ENCODE data around the gene PCOLCE2. TPM values are rescaled to one million over a fixed set of nuclear protein-coding genes. Genes with fewer than 3 reads are reported as not detected.

Gene PCOLCE2
- total and polyA plus RNA-seq, 10 of the 15 experiments (the other 5 are each of a cell fraction or from before 2014, with no cell fraction given), result 0.11 to 7.6 (median 0.40) TPM

GRCh38 chr3:142902356-142902755 lies 13.5 kb upstream of the PCOLCE2 start:
- DNase-seq (ENCODE audit: low read depth, low spot score) (no peak), FAIRE-seq (no peak), ATAC-seq (no peak)
- TF ChIP-seq BRCA1 (IDR thresholded peaks at IDR 0.05; ENCODE audit: low read depth, low read length) (no peak), HSF1 (IDR thresholded peaks at IDR 0.05; ENCODE audit: low read depth, low read length) (no peak), CHD4 (IDR thresholded peaks at IDR 0.05) (no peak), SMAD1 (IDR thresholded peaks at IDR 0.05; ENCODE audit: low read depth, partially characterized antibody) (no peak), KDM1A (IDR thresholded peaks at IDR 0.05; ENCODE audit: borderline replicate concordance) (no peak), TARDBP (IDR thresholded peaks at IDR 0.05; ENCODE audit: borderline replicate concordance) (no peak), JUNB (IDR thresholded peaks at IDR 0.05) (no peak), MYC (IDR thresholded peaks at IDR 0.05; ENCODE audit: insufficient read depth, insufficient read length, insufficient replicate concordance, low read length, severe bottlenecking) (no peak)
- Histone ChIP-seq H3K4me1 (ENCODE audit: control insufficient read depth, insufficient read depth, low read length) (peaks cover 6% of the 10 kb centered on the region), H2AFZ (ENCODE audit: control insufficient read depth, low read depth, low read length) (no peak overlapping the region), H3K4me3 (no peak overlapping the region), H3K9ac (ENCODE audit: control insufficient read depth, insufficient read depth, low read length) (no peak overlapping the region), H3K27me3 (replicated peaks in 1 of 2; ENCODE audit: control insufficient read depth in 2 of 2, insufficient read depth in 2 of 2, low read length in 1 of 2) (no peaks in the 10 kb centered on the region), H3K79me2 (ENCODE audit: control insufficient read depth, insufficient read depth, low read length) (no peaks in the 10 kb centered on the region), H3K4me2 (ENCODE audit: control insufficient read depth, insufficient read depth) (no peak overlapping the region), H3K27ac (ENCODE audit: control insufficient read depth, insufficient read depth) (no peak overlapping the region), H3K9me3 (replicated peaks; ENCODE audit: control insufficient read depth, insufficient read depth, low read length) (no peaks in the 10 kb centered on the region), H4K20me1 (ENCODE audit: control insufficient read depth, insufficient read depth) (no peaks in the 10 kb centered on the region), H3K36me3 (ENCODE audit: control insufficient read depth in 2 of 2, insufficient read depth in 2 of 2, low read length in 1 of 2) (no peaks in the 10 kb centered on the region)
- 65% methylated on average over 2 of the region's 2 CpGs for WGBS (ENCODE audit: insufficient coverage, insufficient replicate concordance, low lambda C conversion rate, missing lambda C conversion rate)
- ChIA-PET CTCF (interaction anchor here (3.1 kb wide), 1 partner anchor 74 kb away, joined by 11 read pairs; no protein-coding TSS in a partner anchor), SMC1A (ENCODE audit: uncharacterized antibody, unreplicated experiment) (interaction anchor here (0.8 to 1.9 kb wide), 2 partner anchors 9 to 47 kb away, joined by 3 to 5 read pairs; no protein-coding TSS in a partner anchor), RAD21 (ENCODE audit: unreplicated experiment) (no interaction called here), POLR2A (no interaction called here)
- intact Hi-C loops (cut with micrococcal nuclease; ENCODE audit: unreplicated experiment) (loop anchor here (10.0 kb wide), 1 partner anchor 318 kb away; no protein-coding TSS in a partner anchor), in situ Hi-C loops (cut with MboI) (no loop called here)
- BruUV-seq (replicated peaks), result no TSS peak

Measured in GM12878 (cell line).